Endodermal cell (in vitro differentiated cells): ENCODE measurements around the gene NSL1. TPM values are rescaled to one million over a fixed set of nuclear protein-coding genes. Genes with fewer than 3 reads are reported as not detected.

ENCODE experiments used
- DNase-seq: peaks from one replicate; pipeline ENCODE4 v3.0.0-alpha.2; 2017
- H3K27ac ChIP-seq: 2 replicates; pipeline ENCODE4 v1.5.1; 2013; ENCODE audit warnings: mild to moderate bottlenecking, low read depth, low read length, moderate library complexity
- H3K27me3 ChIP-seq: 2 replicates; pipeline ENCODE4 v1.6.1; 2013; ENCODE audit warnings: mild to moderate bottlenecking, low read length, moderate library complexity; ENCODE audit not compliant: insufficient read depth, control insufficient read depth, poor library complexity, severe bottlenecking
- H3K36me3 ChIP-seq: 2 replicates; pipeline ENCODE4 v1.7.0; 2013; ENCODE audit warnings: mild to moderate bottlenecking, low read length, moderate library complexity; ENCODE audit not compliant: control insufficient read depth, insufficient read depth
- H3K4me1 ChIP-seq: one replicate; pipeline ENCODE4 v1.7.0; 2013; ENCODE audit warnings: low read length; ENCODE audit not compliant: control insufficient read depth, insufficient read depth
- H3K4me3 ChIP-seq: 2 replicates; pipeline ENCODE4 v1.5.1; 2013; ENCODE audit warnings: mild to moderate bottlenecking, low read length, moderate library complexity
- H3K9ac ChIP-seq: 2 replicates; pipeline ENCODE4 v1.6.1; 2013; ENCODE audit warnings: mild to moderate bottlenecking, low read length, moderate library complexity; ENCODE audit not compliant: poor library complexity, severe bottlenecking; ENCODE audit errors: extremely low read depth
- H3K9me3 ChIP-seq: 2 replicates; pipeline ENCODE4 v1.6.1; 2013; ENCODE audit warnings: mild to moderate bottlenecking, low read length, moderate library complexity; ENCODE audit not compliant: control insufficient read depth
- H3K27ac Mint-ChIP-seq: 2 replicates; pipeline ENCODE4 v1.8.0; 2020; ENCODE audit warnings: mixed read lengths
- H3K27me3 Mint-ChIP-seq: 2 replicates; pipeline ENCODE4 v1.8.0; 2021; ENCODE audit warnings: mild to moderate bottlenecking, mixed read lengths; ENCODE audit not compliant: insufficient read depth
- H3K36me3 Mint-ChIP-seq: 2 replicates; pipeline ENCODE4 v1.8.0; 2020; ENCODE audit warnings: low read depth, mixed read lengths
- H3K4me1 Mint-ChIP-seq: 2 replicates; pipeline ENCODE4 v1.8.0; 2020; ENCODE audit warnings: mixed read lengths
- H3K4me3 Mint-ChIP-seq: 2 replicates; pipeline ENCODE4 v1.8.0; 2020; ENCODE audit warnings: mild to moderate bottlenecking, moderate library complexity, mixed read lengths
- H3K9me3 Mint-ChIP-seq: 2 replicates; pipeline ENCODE4 v1.8.0; 2020; ENCODE audit warnings: mild to moderate bottlenecking, mixed read lengths
- CTCF ChIP-seq: fragments of 200-600 bp; sonication (generic); conservative IDR thresholded peaks from 2 replicates; pipeline ENCODE4 v1.5.0; 2021; ENCODE audit warnings: antibody characterized with exemption, mild to moderate bottlenecking
- WGBS, 2 experiments: methylation state at CpG; one replicate each; pipeline versions ENCODE4 v1.1.5 to v1.1.7; 2013; ENCODE audit warnings: missing lambda C conversion rate in 2 of 2, mixed read lengths in 1 of 2; ENCODE audit not compliant: insufficient coverage in 1 of 2, insufficient read length in 1 of 2; 5-methylcytosine and 5-hydroxymethylcytosine counted together
- total RNA-seq, 2 donors: library from RNA; stranded (reverse); fragmentation: NEBNext Ultra II Directional in 1 of 2; extraction: Animal tissue kit (Norgen Biotek cat#: 25700) in 1 of 2; gene quantifications; 2 replicates in 1 of 2; 3 replicates in 1 of 2; pipeline ENCODE4 v1.2.1, GENCODE V29; 2021

The NSL1 gene
- total RNA-seq, 2 donors from 2014 or later, result 47.6 to 57.7 TPM

DNA sequence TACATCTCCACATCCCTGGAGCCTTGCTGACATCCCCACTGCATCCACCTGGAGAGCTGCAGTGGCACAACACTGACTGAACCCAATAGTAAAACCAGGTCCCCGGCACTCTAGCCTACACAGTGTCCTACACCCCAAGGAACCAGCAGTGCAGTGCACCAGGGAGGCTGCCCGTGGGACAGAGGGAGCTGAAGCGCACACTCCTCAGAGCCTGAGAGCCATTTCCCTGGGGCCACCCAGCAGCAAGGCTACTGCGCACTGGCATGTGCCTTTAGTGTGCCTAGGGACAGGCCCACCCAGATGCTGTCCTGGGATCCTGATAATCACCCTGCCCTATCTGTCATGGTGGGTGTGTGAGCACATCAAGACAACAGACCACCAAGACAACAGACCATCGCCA, 31.9 kb downstream of the NSL1 start:
- Histone ChIP-seq H3K9ac (no peak overlapping the region), H3K36me3 (peaks cover 10% of the 10 kb centered on the region), H3K4me1 (peaks cover 4% of the 10 kb centered on the region), H3K9me3 (no peaks in the 10 kb centered on the region), H3K4me3 (no peak overlapping the region), H3K27ac (no peak overlapping the region), H3K27me3 (no peaks in the 10 kb centered on the region)
- 83 to 95% methylated on average over 1 to 5 of the region's 5 CpGs for WGBS, 2 experiments
- peaks cover 20% of the 10 kb centered on the region for H3K4me1 Mint-ChIP-seq
- no peak for TF ChIP-seq CTCF
- H3K9me3 Mint-ChIP-seq, result no peaks in the 10 kb centered on the region
- no peak overlapping the region for H3K27ac Mint-ChIP-seq
- no peaks in the 10 kb centered on the region for H3K27me3 Mint-ChIP-seq
- DNase-seq, result no peak
- no peak overlapping the region for H3K4me3 Mint-ChIP-seq
- no peaks in the 10 kb centered on the region for H3K36me3 Mint-ChIP-seq

GRCh38 chr1:212754680-212755079, 36.9 kb downstream of the NSL1 start:
- Histone ChIP-seq H3K27ac (no peak overlapping the region), H3K9me3 (no peaks in the 10 kb centered on the region), H3K36me3 (peaks cover 10% of the 10 kb centered on the region), H3K4me1 (no peaks in the 10 kb centered on the region), H3K27me3 (no peaks in the 10 kb centered on the region), H3K4me3 (no peak overlapping the region), H3K9ac (no peak overlapping the region)
- no peak for DNase-seq
- no peak overlapping the region for H3K4me3 Mint-ChIP-seq
- peaks cover 15% of the 10 kb centered on the region for H3K4me1 Mint-ChIP-seq
- H3K9me3 Mint-ChIP-seq, result no peaks in the 10 kb centered on the region
- peaks cover 2% of the 10 kb centered on the region for H3K36me3 Mint-ChIP-seq
- no peak overlapping the region for H3K27ac Mint-ChIP-seq
- 53% methylated on average over 1 of the region's 1 CpG; no CpG with 5 or more reads in 1 of the 2 experiments for WGBS, 2 experiments
- peak; percentile 19 for TF ChIP-seq CTCF
- no peaks in the 10 kb centered on the region for H3K27me3 Mint-ChIP-seq

DNA sequence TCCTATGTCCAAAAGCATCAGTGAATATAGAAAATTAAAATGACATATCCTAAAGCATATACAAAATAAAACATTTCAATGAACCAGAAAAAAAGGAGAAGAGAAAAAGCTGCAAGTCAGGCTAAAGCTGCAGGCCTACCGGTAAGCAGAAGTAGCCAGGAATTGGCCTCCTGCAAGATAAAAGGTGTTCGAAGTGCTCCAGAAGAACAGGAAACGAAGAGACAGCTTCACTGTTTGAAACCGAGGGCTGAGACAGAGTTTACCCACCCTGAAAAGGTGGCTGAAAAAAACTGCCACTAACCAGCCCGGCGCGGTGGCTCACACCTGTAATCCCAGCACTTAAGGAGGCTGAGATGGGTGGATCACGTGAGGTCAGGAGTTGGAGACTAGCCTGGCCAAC, 37.4 kb downstream of the NSL1 start:
- H3K36me3 Mint-ChIP-seq, result peaks cover 2% of the 10 kb centered on the region
- no peaks in the 10 kb centered on the region for H3K9me3 Mint-ChIP-seq
- H3K9me3 ChIP-seq, result no peaks in the 10 kb centered on the region
- peaks cover 15% of the 10 kb centered on the region for H3K4me1 Mint-ChIP-seq
- H3K27ac Mint-ChIP-seq, result no peak overlapping the region
- H3K4me3 ChIP-seq, result no peak overlapping the region
- no peak overlapping the region for H3K27ac ChIP-seq
- no peaks in the 10 kb centered on the region for H3K27me3 ChIP-seq
- WGBS, 2 experiments, result 85 to 97% methylated on average over 8 of the region's 8 CpGs
- H3K4me3 Mint-ChIP-seq, result no peak overlapping the region
- H3K36me3 ChIP-seq, result peaks cover 10% of the 10 kb centered on the region
- no peaks in the 10 kb centered on the region for H3K4me1 ChIP-seq
- no peaks in the 10 kb centered on the region for H3K27me3 Mint-ChIP-seq
- H3K9ac ChIP-seq, result no peak overlapping the region
- TF ChIP-seq CTCF, result no peak
- DNase-seq, result no peak
